ENCODE measurements around the gene MKLN1.
"Not testable (repeated sequence)": the region's sequence is repeated elsewhere in the genome, so short reads cannot be mapped to it uniquely, and the experiment has no call there.

The MKLN1 gene

DNA sequence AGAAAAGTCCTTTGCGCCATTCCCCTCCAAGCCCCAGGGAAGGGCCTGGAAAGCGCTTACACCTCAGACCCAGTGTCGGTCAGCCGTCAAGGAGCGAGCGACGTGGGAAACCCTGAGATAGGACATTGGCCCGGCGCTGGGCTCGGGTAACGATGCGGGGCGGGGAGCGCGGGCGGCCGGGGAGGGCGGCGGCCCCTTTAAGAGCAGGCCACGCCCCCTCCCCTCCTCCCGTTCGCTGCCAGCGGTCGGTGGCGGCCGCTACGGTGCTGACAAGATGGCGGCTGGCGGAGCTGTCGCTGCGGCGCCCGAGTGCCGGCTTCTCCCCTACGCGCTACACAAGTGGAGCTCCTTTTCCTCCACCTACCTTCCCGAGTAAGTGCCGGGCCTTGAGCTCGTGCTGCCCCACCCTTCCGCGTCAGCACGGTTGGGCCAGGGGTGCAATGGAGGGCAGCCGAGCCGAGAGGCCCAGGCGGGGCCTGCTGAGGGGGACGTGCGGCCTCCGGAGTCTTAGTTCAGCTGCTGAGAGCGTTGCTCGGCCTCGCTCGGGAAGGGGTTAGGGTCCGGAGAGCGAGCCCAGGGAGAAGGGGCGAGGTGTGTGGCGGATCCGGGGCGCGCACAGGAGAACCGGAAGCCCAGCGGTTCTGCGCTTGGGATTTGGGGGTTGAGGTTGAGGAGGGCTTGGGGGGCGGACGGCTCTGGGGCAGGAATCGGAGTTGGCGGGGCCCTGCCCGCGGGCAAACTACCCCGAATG lies at the start of gene MKLN1:
Gene MKLN1 (plus strand): TSS at position 251 of the 751 bp plus-strand sequence. CDS start 24 bp downstream, at position 275.
- DNase-seq, result peak; percentile 77 to 80

DNA sequence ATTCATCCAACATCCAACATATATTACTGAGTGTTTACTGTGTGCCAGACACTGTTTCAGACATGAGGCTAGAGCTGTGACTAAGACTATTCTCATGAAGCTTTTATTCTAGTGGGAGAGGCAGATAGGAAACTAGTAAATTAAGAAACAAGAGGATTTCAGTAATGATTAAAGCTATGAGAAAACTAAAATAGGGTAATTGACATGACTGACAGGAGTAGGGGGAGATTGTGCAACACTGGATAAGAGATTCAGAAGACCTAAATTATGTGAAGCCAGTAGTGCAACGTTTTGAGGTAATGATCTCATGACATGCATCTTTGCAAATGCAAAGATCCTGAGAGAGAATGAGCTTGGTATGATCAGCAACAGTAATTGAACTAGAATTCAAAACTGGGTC lies 48.6 kb upstream of the MKLN1 start:
- DNase-seq, result no peak

DNA sequence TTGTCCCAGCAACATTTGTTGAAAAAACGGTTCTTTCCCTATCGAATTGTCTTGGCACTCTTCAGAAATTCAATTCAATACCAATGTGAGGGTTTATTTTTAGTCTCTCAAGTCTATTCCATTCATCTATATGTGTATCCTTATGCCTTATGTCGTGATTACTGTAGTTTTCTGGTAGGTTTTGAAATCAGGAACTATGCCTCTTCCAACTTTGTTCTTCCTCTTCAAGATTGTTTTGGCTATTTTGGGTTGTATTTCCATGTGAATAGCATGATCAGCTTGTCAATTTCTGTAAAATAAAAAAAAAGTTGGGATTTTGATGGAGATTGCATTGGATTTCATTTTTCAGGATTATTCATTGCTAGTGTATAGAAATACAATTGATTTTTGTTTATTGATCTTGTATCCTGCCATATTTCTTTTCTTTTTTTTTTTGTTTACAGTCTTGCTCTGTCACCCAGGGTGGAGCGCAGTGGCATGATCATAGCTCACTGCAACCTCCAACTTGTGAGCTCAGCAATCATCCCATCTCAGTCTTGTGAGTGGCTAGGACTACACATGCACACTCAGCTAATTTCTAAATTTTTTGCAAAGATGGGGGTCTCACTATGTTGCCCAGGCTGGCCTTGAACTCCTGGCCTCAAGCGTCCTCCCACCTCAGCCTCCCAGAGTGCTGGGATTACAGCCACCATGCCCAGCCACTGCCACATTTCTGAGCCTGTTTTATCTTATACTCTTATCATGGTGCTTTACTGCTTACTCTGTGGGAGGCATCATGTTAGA lies 46.2 kb upstream of the MKLN1 start:
- DNase-seq, result no peak

DNA sequence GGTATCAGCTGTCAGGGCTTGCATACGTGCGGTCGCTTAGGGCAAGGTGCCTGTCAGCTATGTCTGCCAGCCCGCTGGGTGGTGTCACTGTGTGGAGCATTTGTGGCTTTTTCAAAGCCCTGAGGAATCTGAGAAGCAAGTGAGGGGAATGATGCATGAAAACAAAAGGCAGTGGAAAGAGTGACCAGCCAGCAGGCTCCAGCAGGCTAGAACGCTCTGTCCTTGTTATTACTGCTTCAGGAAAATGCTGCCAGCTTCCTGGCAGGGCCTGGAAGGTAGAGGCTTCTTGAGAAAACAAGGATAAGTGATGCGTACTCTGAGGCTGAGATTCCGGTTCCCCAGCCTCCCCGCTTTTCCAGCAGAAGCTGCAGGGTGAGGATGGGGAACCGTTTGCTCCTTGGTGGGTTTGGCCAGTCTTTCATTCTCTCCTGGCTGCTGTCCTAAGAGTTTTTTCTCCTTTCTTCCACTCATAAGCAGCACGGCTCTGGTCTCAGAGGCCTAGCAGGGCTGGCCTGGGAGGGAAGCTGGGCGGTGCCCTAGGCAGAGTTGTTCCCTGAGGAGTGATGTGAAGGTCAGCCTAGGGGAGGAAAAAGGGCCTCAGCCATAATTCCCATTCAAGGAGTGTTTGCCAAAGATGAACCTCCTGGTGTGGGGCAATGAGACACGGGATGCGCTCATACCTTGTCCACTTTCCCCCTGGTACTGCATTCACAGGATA lies 42.8 kb upstream of the MKLN1 start:
- no peak for DNase-seq

DNA sequence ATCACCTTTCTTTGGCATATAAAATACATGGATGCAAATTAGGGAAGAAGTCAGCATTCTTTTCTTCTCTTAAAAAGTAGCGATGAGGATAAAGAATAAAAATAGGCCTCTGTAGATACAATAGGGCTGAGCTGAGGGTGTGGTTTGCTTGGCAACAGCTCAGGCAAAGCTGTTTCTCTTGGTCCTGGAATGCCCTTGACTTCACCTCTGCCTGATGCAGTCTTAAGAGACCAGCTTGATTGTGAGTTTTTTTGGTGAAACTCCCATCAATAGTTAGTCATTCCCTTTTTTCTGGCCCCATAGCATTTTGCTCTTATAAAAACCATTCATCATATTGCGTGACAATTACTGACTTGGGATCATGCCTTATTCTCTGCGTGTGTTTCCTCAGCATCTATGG lies 42.1 kb upstream of the MKLN1 start:
- DNase-seq, result no peak

DNA sequence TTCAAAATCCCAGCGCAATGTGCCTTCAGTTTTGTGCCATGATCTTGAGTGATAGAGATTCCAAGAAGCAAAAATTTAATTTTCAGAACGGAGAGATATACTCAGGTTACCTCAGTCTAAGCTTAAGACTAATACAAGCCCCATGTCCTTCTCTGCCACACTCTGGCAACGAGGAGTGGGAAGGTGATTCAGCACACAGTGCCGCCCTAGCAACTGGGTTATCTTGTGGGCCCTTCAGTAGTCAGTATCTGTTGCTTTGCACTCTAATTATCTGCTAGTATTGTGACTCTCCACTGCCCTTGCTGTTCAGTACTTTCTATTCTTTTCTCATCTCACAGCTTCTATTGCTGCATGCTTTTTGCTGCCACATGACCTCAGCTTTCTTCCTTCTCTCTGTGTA lies 39.2 kb upstream of the MKLN1 start:
- no peak for DNase-seq

DNA sequence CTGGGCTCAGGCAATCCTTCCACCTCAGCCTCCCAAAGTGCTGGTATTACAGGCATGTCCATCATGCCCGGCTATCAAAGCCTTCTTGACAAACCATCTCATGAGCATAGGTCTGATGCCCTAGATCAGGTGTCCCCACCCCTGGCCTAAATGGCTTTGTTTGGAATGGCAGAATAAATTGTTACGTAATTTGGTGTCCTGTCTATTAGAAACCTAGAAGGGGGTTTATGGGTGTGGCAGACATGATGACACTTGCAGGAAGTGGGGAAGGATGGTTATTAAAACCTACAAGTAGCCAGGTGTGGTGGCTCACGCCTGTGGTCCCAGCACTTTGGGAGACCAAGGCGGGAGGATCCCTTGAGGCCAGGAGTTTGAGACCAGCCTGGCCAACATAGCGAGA lies 38.6 kb upstream of the MKLN1 start:
- no peak for DNase-seq

DNA sequence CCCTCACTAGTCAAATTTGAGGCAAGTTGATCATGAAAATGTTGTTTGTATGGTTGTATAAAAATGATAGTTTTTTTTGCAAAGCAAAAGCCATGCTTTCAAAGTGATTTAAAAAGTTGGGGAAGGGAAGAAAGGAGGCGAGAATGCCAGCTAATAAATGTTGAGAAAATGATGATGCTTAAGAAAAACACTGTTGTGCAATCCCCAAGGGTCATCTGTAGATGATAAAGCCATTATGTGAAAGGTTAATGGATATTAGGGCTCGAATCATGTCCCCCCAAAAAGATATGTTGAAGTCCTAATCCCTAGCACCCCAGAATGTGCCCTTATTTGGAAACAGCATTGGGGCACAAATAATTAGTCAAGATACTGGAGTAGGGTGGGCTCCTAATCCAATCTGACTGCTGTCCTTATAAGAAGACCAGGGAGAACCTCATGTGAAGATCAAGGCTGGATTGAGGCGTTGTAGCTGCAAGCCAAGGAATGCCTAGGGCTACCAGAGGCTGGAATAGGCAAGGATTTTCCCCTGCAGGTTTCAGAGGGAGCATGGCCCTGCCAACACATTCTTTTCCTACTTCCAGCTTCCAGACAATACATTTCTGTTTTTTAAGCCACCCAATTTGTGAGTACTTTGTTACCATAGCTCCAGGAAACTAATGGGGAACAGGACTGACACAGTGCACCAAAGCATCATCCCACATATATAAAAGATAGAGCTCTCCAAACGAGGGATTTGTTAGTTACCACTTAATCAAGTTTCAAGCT lies 35.4 kb upstream of the MKLN1 start:
- no peak for DNase-seq

DNA sequence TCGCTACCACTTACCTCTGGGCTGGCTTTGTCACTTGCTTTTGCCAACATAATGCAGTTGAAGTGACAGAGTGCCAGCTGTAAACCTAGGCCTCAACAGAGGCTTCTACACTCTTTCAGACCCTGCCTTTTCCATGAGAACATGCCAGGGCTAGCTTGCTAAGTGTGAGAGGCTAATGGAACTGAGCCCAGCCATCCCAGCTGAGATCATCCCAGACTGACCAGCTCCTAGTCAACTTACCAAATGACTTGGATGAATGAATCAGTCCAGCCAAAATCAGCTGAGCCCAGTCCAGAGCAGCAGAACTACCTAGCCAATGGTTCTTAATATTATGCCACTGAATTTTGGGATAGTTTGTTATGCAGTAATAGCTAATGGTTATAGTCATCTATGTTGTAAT lies 34.7 kb upstream of the MKLN1 start:
- DNase-seq, result no peak

DNA sequence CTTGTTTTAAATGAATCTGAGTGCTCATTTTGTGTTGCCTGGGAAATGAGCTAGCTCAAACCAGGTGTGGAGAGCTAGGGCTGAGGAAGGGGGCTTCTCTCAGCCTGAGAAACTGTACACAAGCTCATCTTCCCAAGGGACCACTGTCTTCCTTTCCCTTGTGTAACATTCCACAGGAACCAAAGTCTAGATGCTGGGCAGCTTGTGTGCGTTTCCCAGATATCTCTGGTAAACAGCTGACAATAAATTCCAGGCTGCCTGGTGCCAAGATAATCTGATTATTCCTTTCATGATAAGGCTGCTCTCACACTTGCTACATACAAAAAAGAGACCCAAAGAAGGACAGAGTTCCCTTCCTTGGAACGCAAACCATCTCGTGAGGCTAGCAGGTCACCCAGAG lies 33.1 kb upstream of the MKLN1 start:
- DNase-seq, result no peak

DNA sequence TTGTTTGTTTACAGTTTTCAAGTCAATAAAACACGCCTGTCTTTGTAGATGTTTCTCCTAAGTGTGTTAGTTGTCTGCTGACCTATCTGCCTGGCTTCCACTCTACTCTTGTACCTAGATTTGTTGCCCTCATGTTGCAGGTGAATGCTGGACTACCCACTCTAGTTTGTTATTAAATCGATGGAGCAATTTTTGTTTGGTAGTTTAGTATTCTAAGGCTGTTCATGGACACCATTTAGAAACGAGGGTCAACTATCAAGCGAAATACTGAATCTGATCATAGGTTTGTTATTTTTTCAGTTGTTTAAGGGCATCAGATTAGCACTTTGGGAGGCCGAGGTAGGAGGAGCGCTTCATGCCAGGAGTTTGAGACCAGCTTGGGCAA lies 29.1 kb upstream of the MKLN1 start:
- DNase-seq, result no peak

DNA sequence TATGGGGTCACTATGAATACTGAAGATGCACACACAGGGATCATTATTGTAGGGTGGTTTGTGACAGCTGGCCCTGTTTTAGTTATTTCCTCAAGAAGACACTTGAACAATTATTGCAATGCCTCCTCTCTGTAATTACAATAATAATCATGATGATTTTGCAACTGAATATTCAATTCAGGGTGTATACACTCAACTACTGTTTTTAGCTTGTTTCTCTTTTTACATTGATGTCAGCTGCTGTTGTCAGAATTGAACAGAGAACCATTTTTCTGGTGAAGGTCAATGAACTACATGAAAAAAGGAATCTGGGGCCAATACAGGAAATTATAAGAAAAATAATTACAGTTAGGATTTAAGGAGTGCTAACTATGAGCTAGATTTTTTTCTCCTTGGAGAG lies 28.6 kb upstream of the MKLN1 start:
- no peak for DNase-seq

DNA sequence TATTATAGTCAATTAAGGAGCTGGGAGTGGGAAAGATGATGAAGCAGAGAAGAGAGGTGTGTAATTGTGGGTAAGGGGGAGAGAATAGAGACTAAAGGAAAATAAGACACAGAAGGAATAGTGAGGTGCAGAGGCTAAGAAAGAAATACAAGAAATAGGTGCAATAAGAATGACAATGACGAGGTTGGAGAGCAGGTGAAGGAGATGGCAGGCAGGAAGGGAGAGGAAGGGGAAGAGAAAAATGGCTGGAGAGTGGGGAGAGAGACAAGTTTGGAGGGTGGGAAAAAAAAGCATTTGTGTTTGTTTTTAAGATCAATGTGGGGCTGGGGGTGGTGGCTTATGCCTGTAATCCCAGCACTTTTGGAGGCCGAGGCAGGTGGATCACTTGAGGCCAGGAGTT lies 27.6 kb upstream of the MKLN1 start:
- no peak for DNase-seq

DNA sequence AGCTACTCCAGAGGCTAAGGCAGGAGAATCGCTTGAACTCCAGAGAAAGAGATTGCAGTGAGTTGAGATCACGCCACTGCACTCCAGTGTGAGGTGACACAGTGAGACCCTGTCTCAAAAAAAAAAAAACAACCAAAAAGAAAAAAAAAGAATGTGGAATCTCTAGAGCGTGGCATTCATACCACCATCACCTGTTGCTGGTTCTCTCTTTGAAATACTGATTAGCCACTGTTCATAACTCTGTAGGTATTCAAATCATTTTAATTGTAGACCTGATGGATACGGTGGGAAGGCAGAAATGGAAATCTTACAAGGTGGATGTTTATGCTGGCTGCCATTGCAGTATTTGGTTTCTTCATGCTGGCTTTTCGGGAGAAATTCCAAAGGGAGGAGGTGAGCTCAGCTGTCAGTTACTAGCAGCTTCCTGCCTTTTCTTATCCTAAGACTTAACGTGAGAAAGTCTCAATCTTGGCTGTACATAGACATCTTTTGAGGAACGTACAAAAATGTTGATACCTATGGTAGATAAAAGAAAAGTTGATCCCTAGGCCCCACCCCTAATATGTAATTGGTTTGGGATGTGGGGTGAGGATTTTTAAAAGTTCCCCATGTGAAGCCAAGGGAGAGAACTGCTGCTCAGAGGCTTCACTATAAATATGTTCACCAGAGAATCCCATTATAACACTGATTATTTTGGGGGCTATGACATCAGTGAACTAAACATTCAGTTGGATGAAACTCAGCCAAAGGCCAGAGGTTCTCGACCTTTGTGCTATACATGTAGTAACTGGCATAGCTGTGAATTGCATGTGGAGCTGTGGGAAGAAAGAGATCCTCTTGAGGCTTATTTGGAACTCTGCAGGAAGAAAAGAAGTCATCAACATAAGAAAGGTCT lies 26.9 kb upstream of the MKLN1 start:
- DNase-seq, result no peak

DNA sequence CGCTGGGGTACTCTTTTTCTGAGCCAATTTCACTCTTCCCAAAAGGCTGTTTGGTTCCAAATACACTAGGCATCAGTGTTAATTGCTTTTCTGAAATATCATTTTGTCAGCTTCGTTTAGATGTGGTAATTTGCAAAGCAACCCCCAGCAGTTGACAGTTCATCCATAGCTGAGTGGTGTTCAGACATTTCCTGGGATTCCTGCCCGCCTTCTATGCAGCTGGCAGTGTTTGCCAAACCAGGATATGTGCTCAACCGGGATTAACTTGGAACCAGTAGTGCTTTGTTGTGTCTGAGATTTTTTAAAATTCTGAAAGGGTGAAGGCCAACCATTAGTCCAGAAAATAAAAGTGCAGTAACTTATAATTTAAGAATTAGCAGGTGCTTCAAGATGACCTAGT lies 25.2 kb upstream of the MKLN1 start:
- DNase-seq, result no peak

DNA sequence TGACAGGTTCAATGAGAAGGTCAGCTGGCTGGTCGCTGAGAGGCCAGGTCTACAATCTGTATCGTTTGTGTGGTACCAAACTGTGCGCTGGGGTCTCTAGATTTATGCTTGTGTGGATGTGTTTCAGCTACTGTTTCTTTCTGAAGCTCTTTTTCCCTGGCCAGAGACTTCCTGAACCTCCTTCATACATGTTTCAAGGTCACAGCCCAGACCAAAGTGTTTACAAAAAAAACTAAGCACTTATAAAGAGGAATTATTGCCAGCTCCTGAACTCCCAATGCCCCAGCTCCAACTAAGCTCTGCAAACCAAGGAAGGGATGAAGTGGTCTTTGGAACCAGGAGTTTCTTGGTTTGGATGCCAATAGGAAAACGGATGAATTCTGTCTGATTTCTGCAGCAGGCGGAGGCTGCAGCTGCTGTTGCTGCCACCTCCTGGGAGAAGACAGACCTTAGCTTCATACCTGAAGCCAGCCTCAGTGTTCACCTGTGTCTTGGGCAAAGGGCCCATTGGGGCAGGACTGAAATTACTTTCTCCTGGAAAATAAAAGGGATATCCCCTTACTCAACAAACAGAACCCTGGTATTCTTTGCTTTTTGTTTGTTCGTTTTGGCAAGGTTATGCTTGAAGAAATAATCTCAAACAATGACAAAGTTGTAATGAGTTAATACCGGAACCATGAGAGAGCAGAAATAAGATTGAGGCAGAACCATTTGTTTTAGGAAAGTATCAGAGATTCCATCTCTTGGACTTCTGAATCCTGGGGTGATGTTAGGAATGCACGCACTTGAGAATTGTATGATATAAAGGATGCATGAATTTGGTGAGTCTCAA lies 24.6 kb upstream of the MKLN1 start:
- DNase-seq, result no peak

DNA sequence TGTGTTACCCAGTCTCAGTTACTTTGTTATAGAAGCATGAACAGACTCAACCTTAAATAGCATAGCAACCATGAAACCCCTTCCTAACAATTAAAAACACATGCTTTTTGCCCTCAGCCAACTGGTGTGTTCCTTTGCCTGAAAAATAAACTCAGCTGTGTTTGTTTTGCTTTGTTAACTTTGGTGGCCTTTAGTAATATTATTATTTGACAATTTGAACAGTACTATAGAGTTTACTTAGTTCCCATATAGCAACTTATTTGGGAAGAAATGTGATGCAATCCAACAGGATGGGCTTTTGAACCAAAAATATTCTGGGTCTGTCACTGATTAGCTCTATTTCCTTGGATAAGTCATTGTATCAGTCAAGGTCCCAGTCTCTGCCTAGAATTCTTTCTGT lies 22.5 kb upstream of the MKLN1 start:
- no peak for DNase-seq

DNA sequence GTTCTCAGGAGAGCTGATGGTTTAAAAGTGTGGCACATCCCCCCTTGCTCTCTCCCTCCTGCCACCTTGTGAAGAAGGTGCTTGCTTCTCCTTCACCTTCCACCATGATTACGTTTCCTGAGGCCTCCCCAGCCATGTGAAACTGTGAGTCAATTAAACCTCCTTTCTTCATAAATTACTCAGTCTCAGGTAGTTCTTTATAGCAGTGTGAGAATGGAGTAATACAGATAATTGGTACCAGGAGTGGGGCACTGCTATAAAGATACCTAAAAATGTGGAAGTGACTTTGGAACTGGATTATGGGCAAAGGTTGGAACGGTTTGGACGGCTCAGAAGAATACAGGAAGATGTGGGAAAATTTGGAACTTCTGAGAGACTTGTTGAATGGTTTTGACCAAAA lies 21.6 kb upstream of the MKLN1 start:
- DNase-seq, result not testable (repeated sequence)

DNA sequence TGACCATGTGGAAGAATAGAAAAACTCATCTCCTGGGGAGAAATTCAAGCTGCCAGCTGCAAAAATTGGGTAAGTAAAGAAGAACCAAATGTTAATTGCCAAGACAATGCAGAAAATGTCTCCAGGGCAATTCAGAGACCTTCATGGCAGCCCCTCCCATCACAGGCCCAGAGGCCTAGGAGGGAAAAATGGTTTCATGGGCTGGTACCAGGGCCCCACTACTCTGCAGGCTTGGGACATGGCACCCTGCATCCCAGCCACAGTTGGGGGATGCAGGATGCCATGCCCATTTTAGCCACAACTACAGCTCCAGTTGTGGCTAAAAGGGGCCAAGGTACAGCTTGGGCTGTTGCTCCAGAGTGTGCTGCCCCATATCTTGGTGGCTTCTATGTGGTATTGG lies 20.9 kb upstream of the MKLN1 start:
- DNase-seq, result no peak

DNA sequence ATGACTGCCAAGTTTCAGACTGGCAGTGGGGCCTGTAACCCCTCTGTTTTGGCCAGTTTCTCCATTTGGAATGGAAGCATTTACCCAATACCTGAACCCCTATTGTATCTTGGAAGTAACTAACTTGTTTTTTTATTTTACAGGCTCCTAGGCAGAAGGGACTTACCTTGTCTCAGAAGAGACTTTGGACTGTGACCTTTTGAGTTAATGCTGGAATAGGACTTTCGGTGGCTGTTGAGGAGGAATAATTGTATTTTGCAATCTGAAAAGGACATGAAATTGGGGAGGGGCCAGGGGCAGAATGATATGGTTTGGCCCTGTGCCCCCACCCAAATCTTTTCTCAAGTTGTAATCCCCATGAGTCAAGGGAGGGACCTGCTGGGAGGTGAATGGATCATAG lies 20.0 kb upstream of the MKLN1 start:
- DNase-seq, result no peak

DNA sequence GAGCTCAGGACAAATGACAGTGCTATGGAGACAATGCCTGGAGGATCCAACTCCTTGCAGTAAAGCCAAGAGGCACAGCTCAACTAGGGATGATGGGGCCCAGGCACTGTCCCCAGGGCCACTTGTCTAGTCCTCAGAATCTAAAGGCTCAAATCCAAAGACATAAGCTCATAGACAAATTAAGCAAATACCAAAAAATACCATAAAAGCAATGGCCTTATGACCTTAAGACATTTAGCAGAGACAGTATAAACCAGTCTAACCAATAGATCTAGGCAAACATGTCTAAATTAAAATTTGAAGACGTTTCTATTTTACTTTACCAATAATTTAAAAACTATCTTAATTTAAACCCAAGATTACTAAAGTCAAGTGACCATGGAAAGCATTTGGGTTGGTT lies 14.8 kb upstream of the MKLN1 start:
- no peak for DNase-seq

Data from AML-193 (cell line).